GM19043 (cell line): Measurements from ENCODE around the gene KCNMA1.
"Not testable (repeated sequence)": the region's sequence is repeated elsewhere in the genome, so short reads cannot be mapped to it uniquely, and the experiment has no call there.

Experiments
- ATAC-seq: cut with Tn5 transposase; IDR thresholded peaks from one replicate; pipeline ENCODE4 v1.9.1; 2021; ENCODE audit warnings: low read depth; ENCODE audit not compliant: unreplicated experiment

KCNMA1 gene

DNA sequence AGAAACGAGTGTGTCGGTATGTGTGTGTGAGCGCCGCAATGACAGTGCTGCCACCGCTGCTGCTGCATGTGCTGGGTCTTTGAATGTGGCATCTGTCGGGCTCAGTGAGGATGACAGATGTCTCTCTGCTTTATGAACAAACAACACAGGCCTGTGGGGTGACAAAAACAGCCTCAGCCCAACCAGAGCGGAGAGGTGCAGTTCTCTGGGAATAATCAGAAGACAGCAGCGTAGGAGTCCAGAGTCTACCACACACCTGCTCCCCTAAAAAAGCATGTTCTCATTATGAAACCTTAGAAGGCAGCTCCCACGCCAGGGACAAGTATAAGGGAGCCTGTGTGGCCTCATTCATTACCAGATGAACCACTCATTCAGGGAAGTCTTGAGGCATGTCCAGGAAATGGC is 278.3 kb downstream of the KCNMA1 start:
- no peak for ATAC-seq

DNA sequence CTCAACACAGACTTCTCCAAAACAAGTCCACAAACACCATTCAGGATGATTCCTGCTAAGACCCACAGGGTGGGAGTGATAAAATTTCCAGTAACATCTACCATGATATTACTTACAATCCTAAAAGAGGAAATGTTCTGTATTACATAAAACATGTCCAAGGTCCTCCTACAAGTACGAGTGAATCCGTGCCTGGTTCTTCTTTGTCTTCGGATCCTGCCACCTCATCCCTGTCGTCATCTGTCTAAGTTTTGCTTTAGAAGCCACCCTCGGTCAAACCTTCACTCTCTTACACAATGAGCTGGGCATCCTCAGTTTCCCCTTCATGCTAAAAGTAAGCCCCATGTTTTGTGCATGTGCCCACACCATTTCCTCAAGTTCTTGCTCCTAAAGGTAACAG is 279.0 kb downstream of the KCNMA1 start:
- ATAC-seq, result no peak

DNA sequence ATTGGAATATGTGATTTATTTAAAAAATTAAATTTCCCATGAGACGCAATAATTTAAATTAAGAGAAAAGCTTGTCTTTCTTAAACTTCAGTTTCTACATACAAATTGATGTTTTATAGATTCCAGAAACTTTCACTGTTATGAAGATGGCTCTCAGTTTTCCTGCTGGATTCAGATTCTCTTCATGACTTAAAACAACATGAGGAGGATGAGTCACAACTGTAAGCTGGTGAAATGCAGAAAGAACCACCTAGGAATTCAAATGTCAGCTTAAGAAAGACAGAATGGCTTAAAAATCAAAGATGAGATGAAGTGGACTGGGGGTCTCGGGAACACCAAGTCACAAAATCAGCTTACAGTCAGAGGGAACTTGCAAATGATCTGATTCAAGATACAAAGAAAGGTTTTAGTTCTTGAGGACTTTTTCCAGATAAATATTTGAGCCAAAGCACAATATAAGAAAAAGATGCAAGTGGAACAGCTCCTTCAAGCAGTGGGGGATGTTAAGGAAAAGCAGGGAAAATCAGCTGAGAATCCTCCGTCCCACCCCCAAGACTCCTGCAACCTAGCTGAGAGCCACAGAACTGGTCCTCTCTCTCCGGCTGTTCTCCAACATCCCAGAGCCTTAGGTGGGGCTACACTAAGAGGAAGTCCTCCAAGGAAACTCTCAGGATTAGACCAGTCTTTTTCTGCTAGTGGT is 279.8 kb downstream of the KCNMA1 start:
- ATAC-seq, result no peak

DNA sequence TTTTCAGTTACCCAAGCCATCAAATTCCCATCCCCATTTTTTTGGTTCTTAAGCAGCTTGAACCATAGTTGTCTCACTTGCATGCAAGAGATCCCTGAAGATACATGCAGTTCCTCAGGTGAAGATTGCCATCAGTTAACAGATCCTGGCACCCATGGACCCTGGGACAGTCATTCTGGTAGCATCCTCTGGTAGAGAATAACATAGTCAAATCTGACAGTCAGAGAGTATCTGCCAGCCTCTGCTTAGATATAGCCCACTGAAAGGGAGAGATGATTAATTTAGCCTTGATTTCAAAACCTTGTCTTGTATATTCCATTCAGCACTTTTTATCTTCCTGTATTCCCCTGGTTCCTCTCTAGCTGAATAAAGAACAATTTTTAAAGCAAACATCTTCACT is 280.4 kb downstream of the KCNMA1 start:
- ATAC-seq, result no peak

DNA sequence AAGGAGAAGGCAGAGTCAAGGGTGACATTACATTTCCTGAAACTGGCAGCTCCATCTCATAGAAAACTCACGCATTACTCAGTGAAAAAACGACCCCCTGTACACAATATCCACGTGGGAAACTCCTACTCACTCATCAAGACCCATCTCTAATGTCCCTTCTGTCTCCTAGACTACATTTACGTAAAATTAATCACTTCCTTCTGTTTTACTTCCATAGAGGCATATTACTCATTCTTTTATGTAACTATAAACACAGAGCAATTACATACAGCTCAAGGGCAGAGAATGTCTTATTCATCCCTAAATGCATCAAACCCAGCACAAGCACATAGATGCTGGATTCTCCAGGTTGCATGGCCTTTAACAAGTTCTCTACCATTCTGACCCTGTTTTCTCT is 281.8 kb downstream of the KCNMA1 start:
- ATAC-seq, result no peak

DNA sequence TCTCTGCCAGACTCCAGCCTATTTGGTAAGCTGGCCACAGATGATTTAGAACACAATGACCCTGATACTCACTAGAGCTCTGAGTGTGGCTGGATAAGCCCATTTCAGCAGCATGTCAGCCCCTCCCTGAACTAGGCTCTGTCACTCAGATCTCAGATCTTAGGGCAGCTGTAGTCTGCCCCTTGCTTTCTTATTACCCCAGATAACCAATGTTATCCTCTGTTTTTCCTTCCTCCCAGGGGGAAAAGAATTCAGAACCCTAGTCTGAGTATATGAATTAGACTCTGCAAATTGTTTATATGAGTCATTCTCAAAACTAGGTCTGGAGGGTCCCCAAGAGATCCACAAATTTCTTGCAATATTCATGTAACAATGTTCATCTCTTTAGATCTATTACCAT is 286.2 kb downstream of the KCNMA1 start:
- no peak for ATAC-seq

DNA sequence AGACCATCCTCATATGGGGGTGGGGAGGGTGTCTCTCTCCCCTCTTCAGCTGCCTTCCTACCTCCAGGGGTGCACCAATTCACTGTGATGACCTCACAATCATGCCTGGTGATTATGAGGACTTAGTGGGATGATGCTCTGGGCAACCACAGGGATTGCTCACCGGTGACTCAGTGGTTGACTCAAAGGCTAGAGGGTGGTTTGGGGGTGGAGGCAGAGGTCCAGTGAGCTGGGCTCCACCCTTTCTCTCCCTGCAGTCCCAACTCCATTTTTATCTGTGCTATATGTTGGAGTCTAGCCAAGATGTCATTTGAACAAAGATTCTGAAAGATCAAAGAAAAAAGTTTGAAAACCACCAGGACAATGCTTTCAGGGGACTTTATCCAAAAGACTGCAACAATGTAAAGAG is 286.9 kb downstream of the KCNMA1 start:
- ATAC-seq, result no peak

DNA sequence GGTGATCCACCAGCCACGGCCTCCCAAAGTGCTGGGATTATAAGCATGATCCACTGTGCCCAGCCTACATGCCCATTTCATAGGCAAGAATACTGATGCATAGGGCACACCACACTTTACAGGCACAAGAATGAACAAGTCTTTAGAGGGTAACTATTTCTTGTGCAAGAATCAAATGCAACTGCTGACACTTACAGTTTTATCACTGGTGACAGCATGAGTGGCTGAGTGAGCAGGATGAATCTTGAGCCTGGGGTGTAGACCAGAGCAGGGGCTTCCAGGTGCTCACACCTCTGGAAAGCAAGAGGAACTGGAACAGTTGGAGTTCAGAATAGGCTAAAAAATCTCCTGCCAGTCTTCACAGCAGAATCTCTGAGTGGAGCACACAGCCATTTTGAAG is 287.5 kb downstream of the KCNMA1 start:
- ATAC-seq, result no peak

DNA sequence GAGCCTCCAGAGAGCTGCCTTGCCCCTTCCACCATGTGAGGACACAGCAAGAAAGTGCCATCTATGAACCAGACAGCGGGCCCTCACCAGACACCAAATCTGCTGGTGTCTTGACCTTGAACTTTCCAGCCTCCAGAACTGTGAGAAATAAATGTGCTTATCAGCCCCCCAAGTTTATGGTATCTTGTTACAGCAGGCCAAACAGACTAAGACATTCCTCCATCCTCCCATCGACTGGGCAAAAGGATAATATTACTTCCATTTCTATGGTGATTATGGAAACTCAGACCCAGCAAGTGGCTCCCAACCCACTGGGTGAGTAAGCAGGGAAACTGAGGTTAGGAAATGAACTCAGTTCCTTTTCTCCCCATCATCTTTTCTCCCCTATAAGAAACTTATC is 288.4 kb downstream of the KCNMA1 start:
- no peak for ATAC-seq

DNA sequence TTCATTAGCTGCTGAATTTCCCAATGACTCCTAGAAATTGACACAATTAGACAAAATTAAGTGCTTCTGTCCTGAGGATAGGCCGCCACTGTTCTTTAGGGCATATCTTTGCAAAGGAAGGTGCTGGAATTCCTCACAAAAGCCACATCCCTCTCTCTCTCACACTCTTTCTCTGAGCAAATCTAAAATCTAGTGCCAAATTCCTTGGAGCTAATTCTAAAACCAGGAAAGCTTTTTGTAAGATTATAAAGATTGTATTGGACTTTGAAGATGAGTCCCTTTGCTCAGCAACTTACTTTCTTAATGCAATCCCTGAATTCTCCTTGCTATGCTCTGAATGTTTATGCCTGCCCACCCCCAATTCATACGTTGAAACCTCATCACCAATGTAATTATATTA is 288.9 kb downstream of the KCNMA1 start:
- ATAC-seq, result no peak

DNA sequence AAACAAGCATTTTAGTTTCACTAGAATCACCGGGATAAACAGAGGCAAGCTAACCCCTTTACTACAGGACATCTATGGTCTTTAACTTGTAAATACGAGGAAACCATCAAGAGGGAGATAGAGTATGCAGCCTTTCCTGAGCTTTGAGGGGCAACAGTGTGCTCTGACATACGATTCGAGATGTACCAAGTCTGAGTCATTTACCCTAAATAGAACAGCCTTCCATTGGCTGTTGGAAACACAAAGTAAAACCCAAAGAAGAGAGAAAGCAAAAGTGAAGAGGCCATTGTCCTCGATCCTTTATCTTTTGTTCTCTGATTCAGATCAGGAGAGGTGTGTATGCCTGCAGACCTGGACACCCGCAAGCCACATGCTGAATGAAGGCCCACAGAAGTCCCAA is 289.5 kb downstream of the KCNMA1 start:
- ATAC-seq, result no peak

DNA sequence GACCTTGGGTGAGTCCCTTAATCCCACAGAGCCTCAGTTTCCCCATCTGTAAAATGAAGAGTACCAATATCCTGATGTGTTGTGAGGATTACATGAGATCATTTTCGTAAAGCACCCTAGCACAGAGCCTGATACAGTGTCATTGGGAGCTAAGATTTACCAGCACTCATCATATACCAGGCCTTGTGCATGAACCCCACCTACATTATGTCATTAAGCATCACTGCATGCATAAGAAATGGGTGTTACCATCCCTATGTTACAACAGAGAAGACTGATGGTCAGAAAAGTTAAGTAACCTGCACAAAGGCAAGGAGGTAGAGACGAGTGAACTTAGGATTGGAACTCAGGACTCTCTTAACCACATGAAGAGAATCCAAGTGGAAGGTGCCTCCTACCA is 290.6 kb downstream of the KCNMA1 start:
- no peak for ATAC-seq

DNA sequence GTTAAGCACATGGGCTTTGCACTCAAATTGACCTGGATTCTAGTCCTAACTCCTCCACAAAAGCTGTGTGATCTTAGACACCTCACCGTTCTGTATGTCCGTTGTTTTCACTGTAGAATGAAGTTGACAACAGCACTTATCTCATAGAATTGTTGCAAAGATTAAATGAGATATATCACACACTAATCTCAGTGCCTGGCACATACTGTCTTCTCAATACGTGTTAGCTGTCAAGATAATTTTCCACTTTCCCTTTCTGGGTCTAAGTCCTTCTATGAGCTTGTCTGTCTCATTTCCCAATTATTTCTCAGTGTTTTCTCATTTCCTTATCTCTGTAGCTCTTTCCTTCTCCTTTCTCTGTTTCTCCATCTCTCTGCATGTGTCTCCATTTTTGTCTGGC is 296.6 kb downstream of the KCNMA1 start:
- ATAC-seq, result no peak

DNA sequence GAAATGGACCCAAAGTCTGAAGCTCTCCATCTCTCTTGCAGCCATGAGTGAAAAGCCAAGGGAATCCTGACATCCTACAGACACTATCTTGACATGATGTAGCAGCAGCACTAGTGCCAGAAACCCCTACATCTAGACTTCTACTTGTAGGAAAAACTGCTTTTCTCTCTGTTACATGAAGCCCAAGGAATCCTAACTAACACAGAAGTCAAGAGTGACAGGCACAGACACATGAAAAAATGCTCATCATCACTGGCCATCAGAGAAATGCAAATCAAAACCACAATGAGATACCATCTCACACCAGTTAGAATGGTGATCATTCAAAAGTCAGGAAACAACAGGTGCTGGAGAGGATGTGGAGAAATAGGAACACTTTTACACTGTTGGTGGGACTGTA is 297.7 kb downstream of the KCNMA1 start:
- not testable (repeated sequence) for ATAC-seq

DNA sequence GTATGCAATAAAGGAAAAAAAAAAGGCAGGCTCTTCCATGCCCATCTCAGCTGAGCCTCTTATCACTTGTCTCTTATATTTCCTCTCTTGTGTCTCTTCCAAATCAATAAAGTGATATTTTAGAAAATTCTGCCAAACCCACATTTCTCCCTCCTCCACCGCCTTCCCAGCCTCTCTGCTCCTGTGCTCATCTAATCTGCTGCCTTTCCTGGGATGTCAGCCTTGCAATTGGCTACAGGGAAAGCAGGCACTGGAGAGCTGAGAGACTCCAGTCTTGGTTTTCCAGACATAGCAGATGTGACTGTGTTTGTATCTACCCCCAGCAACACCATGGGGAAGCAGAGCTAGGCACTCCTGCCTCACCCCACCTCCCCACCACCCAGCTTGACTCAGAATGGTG is 298.4 kb downstream of the KCNMA1 start:
- no peak for ATAC-seq

DNA sequence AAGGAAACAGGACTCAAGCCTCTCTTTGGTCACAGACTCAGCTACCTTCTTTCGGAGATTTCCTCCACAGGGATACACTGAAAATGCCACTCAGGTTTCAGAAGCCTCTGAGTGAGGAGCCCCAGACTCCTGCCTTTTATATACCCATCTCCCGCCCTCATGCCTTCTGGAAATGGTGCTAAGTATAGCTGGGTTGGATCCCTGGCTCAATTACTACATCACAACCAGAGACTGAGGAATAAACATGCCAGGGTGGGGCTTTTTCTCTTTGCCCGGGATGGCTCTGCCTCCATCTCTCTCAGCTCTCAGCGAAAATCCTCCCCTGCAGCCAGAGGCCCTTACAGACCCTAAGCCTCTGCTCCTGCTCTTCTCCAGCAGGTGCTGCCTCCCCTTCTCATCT is 299.5 kb downstream of the KCNMA1 start:
- ATAC-seq, result no peak

DNA sequence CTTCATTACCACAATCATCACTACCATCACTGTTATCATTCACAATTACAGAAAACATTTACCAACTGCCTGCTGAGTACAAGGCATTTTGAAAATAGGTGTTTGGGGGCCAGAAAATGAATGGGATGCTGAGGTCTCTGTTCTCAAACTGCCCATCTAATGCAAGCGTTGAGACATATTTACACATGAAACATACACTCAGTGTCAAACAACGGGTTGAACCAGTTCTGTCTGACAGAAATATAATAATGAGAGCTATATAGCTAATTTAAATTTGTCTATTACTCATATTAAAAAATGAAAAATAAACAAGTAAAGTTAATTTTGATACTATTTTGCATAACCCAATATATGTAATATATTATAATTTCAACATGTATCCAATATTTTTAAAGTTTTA is 303.1 kb downstream of the KCNMA1 start:
- ATAC-seq, result no peak

DNA sequence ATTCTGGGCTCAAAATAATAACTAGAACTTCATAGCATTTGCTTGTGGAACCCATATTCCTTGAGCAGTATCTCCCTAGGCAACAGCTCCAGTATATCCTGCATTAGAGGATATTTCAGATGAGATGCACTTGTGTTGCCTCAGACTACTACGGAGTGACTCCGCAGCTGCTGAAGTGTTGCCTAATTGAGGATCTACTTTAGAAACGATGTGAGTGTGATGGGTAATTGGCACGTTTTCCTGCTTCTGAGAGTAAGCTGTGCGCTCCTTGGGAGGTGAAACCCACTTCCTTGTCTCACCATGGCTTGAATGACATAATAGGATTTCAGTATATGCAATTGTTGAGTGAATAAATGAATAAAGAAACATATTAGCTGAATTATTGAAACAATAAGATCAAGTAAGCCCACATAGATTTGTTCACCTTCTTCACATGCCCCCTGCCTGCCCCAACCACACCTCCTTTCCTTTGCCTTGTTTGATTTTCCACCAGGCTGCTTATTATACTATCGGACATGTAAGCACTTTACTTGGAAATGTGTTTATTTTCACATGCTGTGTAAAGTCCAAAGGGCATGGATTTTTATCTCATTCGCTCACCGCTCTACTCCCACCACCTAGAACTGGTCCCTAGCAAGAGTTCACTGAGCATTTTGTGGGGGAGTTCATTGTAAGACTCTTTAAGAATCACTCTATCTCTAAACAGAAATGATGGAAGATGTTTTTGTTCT is 303.8 kb downstream of the KCNMA1 start:
- ATAC-seq, result no peak

DNA sequence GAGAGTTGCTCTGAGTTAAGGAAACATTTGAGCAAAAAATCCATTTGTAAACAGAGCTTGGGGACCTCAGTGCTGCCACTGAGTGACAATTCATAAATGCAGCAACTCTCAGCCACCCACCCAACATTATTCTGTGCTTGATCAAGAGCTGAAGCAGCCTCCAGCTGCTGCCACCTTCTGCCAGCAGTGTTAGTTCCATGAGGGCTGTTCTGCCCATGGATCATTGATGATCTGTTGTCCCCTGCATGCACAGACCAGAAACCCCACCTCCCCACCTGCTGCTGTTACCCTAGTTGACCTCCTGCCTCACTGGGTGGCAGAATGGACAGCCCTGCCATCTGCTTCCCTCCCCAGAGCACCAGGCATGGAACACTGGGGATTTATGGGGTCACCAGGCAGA is 305.4 kb downstream of the KCNMA1 start:
- no peak for ATAC-seq

DNA sequence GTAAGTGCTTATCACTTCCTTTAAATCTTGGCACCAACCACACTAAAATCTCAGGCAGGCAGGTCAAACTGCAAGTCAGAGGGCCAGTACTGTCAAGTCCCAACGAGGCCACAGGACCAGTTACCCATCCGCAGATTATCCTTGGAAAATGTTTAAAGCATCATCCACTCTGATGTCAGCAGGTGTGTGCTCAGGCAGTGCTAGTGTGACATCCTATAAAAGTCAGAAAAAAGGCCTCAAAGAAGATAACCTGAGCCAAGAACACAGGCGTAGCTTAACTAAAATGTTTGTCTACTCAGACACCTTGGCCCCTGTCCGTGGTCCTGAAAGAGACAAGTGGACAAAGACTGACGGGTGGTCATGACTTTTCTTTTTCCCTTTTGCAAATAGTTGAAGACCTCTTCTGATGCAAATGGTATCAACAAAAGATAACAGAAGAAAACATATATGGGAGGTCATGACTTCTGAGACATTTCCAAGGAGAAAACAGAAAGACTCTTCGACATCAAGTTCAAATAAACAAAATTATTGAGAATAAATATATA is 309.3 kb downstream of the KCNMA1 start:
- no peak for ATAC-seq

DNA sequence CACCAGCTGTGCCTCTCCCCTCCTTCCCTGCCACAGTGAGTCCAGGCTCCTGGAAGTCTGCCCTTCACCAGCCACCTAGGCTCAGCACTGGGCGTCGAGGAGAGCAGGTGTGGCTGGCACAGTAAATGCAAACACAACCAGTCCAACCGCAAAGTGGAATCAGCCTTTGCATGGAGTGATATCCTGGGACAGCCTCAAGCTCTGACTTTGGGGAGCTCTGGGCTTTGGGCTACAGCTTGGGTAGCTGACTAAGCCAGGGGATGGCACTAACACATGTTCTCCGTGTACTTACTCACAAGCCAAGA is 312.4 kb downstream of the KCNMA1 start:
- ATAC-seq, result no peak

DNA sequence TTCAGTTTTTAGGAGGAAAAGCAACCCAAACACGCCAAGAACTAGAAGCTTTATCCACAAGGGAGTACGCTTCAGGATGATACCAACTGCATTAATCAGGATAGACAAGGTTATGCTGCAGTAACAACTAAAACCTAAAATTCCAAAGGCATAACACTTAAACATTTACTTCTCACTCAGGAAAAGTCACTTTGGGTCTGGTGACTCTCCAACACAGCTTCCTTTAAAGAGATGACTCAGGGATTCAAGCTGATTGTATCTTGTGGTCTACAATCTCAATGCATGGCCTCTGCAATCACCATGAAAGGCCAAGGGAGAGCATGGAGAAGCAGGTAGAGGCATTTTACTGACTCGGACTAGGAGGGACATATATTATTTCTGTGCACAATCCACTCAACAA is 315.8 kb downstream of the KCNMA1 start:
- no peak for ATAC-seq
